Activated CD4-positive, alpha-beta T cell treated with anti-CD3 and anti-CD28 coated beads, Interleukin-2, amount 10 ng/mL, durations not matched to agents 24 days and 14 days (primary cell): ENCODE results near the gene GARNL3. TPM values are rescaled to one million over a fixed set of nuclear protein-coding genes. Genes with fewer than 3 reads are reported as not detected.

Experiments used
- DNase-seq: peaks from one replicate; pipeline ENCODE4 v3.0.0; 2022
- H3K27ac Mint-ChIP-seq: one replicate; pipeline ENCODE4 v1.8.0; 2022; ENCODE audit warnings: mild to moderate bottlenecking, mixed read lengths
- H3K27me3 Mint-ChIP-seq: one replicate; pipeline ENCODE4 v1.8.0; 2022; ENCODE audit warnings: mixed read lengths
- H3K36me3 Mint-ChIP-seq: one replicate; pipeline ENCODE4 v1.8.0; 2022; ENCODE audit warnings: low read depth, mild to moderate bottlenecking, mixed read lengths
- H3K4me1 Mint-ChIP-seq: one replicate; pipeline ENCODE4 v1.8.0; 2021; ENCODE audit warnings: mixed read lengths
- H3K4me3 Mint-ChIP-seq: one replicate; pipeline ENCODE4 v1.8.0; 2022; ENCODE audit warnings: mild to moderate bottlenecking, moderate library complexity, mixed read lengths
- H3K9me3 Mint-ChIP-seq: one replicate; pipeline ENCODE4 v1.8.0; 2021; ENCODE audit warnings: mixed read lengths
- intact Hi-C: fragments of 100-400 bp; cut with micrococcal nuclease; formaldehyde crosslinking; loops from one replicate; pipeline ENCODE4 v1.15.1; 2023
- total RNA-seq: library from RNA; stranded (reverse); gene quantifications from 2 replicates; pipeline ENCODE4 v1.2.3, GENCODE V29; 2022

The GARNL3 gene
- total RNA-seq, 1 donor from 2014 or later, result 3.3 TPM

DNA sequence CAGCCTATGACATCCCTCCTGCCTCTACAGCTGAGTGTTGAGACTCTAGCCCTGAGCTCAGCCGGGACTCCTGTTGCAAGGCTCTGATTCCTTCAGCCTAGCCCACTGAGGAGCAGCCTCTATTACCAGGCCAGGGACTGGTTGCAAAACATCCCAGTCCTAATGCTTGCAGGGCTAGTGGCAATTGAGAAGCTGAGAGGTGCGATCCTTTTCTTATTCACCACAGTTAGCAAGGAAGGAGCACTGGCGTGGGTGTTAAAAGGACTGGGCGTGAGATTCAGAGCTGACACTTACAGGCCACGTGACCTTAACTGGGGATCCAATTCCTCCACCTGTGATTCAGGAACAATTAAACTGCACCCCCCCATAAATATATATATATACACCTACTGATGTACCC is 58.8 kb downstream of the GARNL3 start:
- Mint-ChIP-seq H3K9me3 (no peaks in the 10 kb centered on the region), H3K4me3 (no peak overlapping the region), H3K4me1 (no peaks in the 10 kb centered on the region), H3K27me3 (peaks cover 41% of the 10 kb centered on the region), H3K27ac (no peak overlapping the region), H3K36me3 (peaks cover 1% of the 10 kb centered on the region)
- intact Hi-C loops, result no loop called here
- no peak for DNase-seq

DNA sequence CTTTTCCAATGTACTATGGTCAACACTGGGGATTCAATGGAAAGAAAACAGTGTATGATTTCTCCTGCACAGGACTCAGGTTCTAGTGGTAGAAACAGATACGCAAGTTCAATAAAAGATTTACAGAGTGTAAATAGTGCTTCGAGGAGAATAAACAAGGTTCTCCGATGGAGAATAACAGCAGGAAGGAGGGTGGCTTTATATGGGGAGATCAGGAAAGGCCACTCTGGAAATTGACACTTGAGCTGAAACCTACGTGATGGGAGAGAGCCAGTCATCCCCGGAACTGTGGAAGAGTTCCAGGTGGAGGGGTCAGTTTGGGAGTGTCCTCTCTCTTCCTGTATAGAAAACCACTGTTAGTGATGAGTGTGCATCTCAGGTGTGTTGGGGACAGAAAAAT is 65.9 kb downstream of the GARNL3 start:
- Mint-ChIP-seq H3K27ac (no peak overlapping the region), H3K4me3 (no peak overlapping the region), H3K9me3 (no peaks in the 10 kb centered on the region), H3K4me1 (no peaks in the 10 kb centered on the region), H3K36me3 (no peaks in the 10 kb centered on the region), H3K27me3 (peaks cover 32% of the 10 kb centered on the region)
- no peak for DNase-seq
- intact Hi-C loops, result no loop called here

DNA sequence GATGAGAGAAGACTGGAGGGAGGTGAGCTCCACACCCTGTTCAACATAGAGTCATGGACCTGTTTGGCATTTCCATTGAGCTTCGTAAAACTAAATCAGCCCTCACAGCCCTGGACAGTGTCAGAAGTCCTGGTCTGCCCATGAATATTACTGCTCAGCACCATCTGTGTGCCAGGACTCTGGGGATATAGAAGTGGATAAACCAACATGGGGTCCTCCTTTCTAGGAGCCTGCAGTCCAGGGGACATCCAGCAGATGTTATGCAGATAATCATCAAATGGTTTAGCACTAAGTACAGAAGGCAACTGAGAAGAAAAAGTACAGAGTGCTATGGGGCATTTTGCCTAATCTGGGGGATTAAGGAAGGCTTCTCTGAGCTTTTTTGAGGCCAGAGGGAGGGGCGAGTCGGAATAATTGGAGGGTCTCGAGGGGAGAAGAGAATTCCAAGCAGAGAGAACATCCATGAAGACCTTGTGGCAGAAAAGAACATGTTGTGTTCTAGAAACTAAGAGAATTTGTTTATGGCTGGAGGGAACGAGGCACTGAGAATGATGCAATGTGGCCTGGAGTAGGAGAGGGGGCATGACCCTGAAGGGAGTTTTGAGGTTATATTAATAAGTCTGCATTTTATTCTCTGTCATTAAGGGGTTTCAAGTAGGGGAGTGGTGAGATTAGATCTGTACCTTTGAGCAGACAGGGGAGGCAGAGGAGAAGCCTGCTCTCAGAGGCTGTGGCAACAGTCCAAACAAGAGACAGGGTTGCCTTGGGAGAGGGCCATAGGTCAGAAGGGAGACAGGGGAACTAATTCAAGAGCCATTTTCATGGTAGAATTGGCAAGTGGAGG is 68.9 kb downstream of the GARNL3 start:
- intact Hi-C loops, result no loop called here
- H3K4me1 Mint-ChIP-seq, result no peaks in the 10 kb centered on the region
- DNase-seq, result no peak

GRCh38 chr9:127334725-127335124 is 70.2 kb downstream of the GARNL3 start:
- no peak for DNase-seq
- Mint-ChIP-seq H3K4me1 (no peaks in the 10 kb centered on the region), H3K4me3 (no peak overlapping the region), H3K27ac (no peak overlapping the region), H3K9me3 (no peaks in the 10 kb centered on the region), H3K27me3 (peaks cover 26% of the 10 kb centered on the region), H3K36me3 (no peaks in the 10 kb centered on the region)
- intact Hi-C loops, result no loop called here

More for the DNA sequence above, 68.9 kb downstream of the GARNL3 start:
- Mint-ChIP-seq H3K4me3 (no peak overlapping the region), H3K9me3 (no peaks in the 10 kb centered on the region), H3K27me3 (peaks cover 28% of the 10 kb centered on the region), H3K27ac (no peak overlapping the region), H3K36me3 (no peaks in the 10 kb centered on the region)

DNA sequence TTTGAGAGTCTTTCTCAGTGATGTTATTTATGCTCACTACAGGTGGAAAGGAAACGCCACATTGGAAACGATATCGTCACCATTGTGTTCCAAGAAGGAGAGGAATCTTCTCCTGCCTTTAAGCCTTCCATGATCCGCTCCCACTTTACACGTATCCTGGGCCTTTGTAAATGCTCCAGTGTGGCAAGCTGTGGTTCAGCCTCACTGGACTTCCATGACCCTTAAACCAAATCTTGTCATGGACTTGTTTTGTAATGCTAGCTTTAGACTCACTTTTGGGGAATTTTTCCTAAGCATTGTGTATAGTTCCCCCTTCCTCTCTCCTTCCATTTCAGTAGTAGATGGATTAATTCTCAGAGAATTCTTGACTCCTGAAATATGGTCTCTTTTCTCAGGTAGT is 71.5 kb downstream of the GARNL3 start:
- no peak overlapping the region for H3K27ac Mint-ChIP-seq
- H3K9me3 Mint-ChIP-seq, result no peaks in the 10 kb centered on the region
- H3K4me1 Mint-ChIP-seq, result no peaks in the 10 kb centered on the region
- H3K4me3 Mint-ChIP-seq, result no peak overlapping the region
- peaks cover 18% of the 10 kb centered on the region for H3K27me3 Mint-ChIP-seq
- no peak for DNase-seq
- no peaks in the 10 kb centered on the region for H3K36me3 Mint-ChIP-seq
- intact Hi-C loops, result no loop called here

DNA sequence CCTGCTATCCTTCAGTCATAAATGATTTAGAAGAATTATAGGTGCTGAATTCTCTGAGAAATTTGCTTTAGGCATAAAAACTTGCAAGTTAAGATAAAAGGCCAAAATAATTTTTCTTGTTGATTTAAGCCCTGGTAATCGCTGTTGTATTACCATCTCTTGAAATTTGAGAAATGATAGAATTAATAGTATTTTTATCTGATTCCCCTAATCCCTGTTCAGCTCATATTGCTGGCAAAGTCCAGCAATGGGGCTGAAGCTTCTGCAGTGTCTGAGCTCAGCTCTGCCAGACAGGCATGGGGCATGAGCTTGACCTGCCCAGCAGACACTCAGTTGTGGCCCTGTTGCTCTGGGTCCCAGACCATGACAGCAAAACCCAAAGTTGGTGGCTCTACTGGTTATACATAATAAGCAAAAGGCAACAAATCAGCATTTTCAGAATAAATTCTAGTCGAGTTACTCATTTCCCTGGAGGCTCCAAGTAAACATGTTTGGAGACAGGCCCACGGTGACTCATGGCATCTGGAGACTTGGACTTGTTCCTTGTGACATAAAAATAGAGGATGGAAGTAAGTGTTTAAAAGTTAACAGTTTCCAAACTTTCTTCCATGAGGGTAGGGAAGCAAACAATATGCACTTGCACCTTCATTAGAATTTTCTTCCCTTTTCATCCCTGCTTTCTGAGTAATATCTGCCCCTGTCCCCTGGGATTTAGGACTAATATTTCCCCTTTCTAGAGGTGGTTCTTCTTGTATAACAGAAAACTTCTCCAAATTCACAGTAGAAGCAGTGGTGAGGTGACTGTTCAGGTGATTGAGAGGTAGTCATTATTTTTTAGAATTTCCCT is 72.2 kb downstream of the GARNL3 start:
- peaks cover 19% of the 10 kb centered on the region for H3K27me3 Mint-ChIP-seq
- no peak overlapping the region for H3K4me3 Mint-ChIP-seq
- no peaks in the 10 kb centered on the region for H3K4me1 Mint-ChIP-seq
- intact Hi-C loops, result no loop called here
- no peak for DNase-seq
- no peak overlapping the region for H3K27ac Mint-ChIP-seq
- no peaks in the 10 kb centered on the region for H3K9me3 Mint-ChIP-seq
- no peaks in the 10 kb centered on the region for H3K36me3 Mint-ChIP-seq

DNA sequence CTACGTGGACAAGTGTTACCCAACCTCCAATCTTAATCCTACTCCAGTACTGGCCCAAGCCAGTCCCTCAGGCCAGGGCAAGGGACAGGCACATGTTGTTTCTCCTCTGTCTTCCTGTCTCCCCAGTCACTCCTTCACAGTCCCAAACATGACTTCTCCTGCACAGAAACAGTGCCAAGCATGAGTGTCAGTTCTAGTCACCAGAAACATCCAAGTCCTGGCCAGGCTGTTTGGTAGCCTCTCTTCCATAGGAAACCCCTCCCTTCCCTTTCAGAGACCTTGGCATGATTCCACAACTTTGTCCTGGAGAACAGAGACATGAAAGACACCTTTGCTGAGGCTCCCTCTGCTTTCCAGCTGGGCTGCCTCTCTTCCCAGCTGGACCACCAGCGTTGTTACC is 76.1 kb downstream of the GARNL3 start:
- H3K36me3 Mint-ChIP-seq, result no peaks in the 10 kb centered on the region
- intact Hi-C loops, result no loop called here
- H3K27ac Mint-ChIP-seq, result no peak overlapping the region

DNA sequence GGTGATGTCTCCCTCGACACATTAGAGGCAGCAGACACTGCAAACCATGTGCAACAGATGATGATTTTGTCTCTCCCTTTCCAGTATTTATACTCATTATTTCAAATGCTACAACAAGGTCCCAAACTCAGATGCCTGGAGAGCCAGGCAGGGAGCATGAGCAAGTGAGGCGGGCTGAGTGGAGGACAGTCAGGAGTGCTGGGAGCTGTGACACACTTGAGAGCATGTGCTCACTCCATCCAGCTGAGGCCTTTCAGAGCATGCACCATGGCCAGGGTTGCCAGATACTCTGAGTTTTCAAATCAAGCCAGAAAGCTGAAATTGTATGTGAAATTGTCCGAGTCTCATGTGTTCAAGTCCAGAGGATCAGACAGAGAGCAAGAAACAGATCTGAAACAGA is 76.6 kb downstream of the GARNL3 start:
- H3K4me1 Mint-ChIP-seq, result no peaks in the 10 kb centered on the region
- intact Hi-C loops, result no loop called here
- H3K36me3 Mint-ChIP-seq, result no peaks in the 10 kb centered on the region
- H3K9me3 Mint-ChIP-seq, result no peaks in the 10 kb centered on the region
- no peak overlapping the region for H3K27ac Mint-ChIP-seq
- H3K4me3 Mint-ChIP-seq, result no peak overlapping the region
- H3K27me3 Mint-ChIP-seq, result peaks cover 23% of the 10 kb centered on the region
- DNase-seq, result no peak

More for the DNA sequence above, 76.1 kb downstream of the GARNL3 start:
- no peak for DNase-seq
- no peak overlapping the region for H3K4me3 Mint-ChIP-seq
- peaks cover 25% of the 10 kb centered on the region for H3K27me3 Mint-ChIP-seq
- H3K4me1 Mint-ChIP-seq, result no peaks in the 10 kb centered on the region
- no peaks in the 10 kb centered on the region for H3K9me3 Mint-ChIP-seq

GRCh38 chr9:127344368-127345000 is 79.9 kb downstream of the GARNL3 start:
- Mint-ChIP-seq H3K9me3 (no peaks in the 10 kb centered on the region), H3K27me3 (peaks cover 22% of the 10 kb centered on the region), H3K4me1 (no peaks in the 10 kb centered on the region), H3K4me3 (no peak overlapping the region), H3K27ac (no peak overlapping the region), H3K36me3 (no peaks in the 10 kb centered on the region)
- intact Hi-C loops, result no loop called here
- DNase-seq, result no peak

GRCh38 chr9:127345566-127345965 is 81.0 kb downstream of the GARNL3 start:
- intact Hi-C loops, result no loop called here
- no peaks in the 10 kb centered on the region for H3K36me3 Mint-ChIP-seq

DNA sequence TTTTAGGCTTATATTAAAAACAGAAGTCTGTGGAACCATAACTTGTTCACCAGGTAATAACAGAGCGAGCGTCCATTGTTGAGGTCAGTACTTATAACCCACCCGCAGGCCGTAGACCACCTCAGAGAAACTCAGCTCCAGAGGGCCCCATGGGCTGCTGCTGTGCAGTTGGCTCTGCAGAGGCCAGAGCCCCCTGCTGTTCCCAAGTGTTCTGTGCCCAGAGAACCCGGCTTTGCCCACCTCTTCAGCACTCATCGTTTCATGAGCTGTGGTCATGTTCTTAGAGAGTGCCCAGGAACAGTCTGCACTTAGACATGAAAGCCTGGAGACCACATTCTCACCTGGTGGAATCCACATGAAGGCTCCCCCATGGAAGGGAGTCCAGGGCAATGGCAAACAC is 82.0 kb downstream of the GARNL3 start:
- Mint-ChIP-seq H3K36me3 (no peaks in the 10 kb centered on the region), H3K4me1 (no peaks in the 10 kb centered on the region), H3K4me3 (no peak overlapping the region), H3K27ac (no peak overlapping the region), H3K27me3 (peaks cover 24% of the 10 kb centered on the region), H3K9me3 (no peaks in the 10 kb centered on the region)
- DNase-seq, result no peak
- intact Hi-C loops, result no loop called here

More at GRCh38 chr9:127345566-127345965, 81.0 kb downstream of the GARNL3 start:
- DNase-seq, result no peak
- Mint-ChIP-seq H3K27ac (no peak overlapping the region), H3K4me1 (no peaks in the 10 kb centered on the region), H3K27me3 (peaks cover 22% of the 10 kb centered on the region), H3K4me3 (no peak overlapping the region), H3K9me3 (no peaks in the 10 kb centered on the region)

DNA sequence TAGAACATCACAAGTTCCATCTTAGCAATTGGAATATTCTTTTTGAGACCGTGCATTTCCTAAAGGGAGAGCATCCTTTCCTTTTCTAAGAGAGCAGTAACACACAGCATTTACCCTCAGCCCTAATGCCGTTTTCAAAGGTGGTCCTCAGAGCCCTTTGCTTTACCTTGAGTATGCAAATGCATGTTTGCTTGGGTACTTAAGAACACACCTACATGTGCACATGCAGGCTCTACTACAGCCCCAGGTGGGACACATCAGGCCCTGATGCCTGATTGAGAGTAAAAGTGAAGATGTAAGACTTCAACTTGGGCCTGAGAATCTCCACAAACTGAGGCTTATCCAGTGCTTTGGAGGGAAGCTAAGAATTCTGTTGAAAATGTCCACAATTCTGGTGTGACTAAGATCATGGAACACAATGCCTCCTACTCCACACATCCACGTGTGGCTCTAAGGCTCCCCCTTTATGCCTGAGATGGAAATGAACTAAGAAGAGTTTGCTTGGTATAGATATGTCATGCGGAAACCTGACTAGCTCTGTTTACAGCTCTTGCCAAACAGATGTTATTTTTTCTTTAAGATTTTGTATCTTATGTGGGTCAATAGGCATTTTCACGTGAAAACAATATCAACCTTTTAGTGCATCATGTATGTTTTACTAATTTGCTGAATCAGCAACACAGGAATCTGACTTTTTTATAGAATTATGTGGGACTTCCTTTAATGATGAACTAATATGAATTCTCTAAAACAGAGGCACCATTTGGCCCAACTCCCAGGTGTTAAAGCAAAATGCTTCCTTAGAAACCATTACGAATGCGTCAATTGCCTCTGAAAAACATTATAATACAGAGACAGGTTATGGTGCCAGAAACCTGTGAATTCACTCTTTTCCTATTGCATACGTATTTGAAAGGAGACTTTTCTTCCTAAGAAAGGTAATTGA is 83.5 kb downstream of the GARNL3 start:
- H3K36me3 Mint-ChIP-seq, result no peaks in the 10 kb centered on the region
- no peak overlapping the region for H3K27ac Mint-ChIP-seq
- DNase-seq, result no peak
- intact Hi-C loops, result no loop called here
- H3K27me3 Mint-ChIP-seq, result peaks cover 35% of the 10 kb centered on the region
- H3K9me3 Mint-ChIP-seq, result no peaks in the 10 kb centered on the region
- no peak overlapping the region for H3K4me3 Mint-ChIP-seq
- H3K4me1 Mint-ChIP-seq, result no peaks in the 10 kb centered on the region

DNA sequence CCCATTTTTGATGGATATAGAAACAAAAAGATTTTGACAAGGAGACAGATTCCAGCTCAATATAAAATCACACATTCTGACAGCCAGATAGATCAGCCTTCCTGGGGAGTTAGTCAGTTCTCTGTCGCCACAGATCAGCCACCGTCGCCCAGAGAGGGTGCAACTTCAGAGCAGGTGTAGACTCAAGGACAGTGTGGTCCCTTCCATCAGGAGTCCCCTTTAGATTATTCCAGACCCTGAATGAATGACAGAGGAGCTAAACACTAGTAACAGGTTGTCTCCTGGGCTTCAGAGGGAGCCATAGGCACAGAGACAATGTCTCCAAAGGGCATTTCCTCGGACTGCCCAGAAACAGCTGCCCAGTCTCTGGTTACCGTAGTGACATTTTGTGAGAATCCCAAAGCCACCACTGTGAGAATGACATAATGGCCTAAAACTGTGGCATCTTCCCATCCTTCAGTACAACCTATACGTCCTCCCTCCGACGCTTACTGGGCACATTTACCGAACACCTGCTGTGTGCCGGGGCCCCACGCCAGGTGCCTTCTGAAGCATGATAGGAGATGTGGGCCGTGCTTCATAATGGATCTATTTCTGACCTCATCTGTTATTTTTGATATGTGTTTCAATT is 85.0 kb downstream of the GARNL3 start:
- H3K4me1 Mint-ChIP-seq, result no peaks in the 10 kb centered on the region
- H3K9me3 Mint-ChIP-seq, result no peaks in the 10 kb centered on the region
- H3K27me3 Mint-ChIP-seq, result peaks cover 40% of the 10 kb centered on the region
- no peak overlapping the region for H3K4me3 Mint-ChIP-seq
- intact Hi-C loops, result no loop called here
- no peak overlapping the region for H3K27ac Mint-ChIP-seq
- DNase-seq, result no peak
- no peaks in the 10 kb centered on the region for H3K36me3 Mint-ChIP-seq
